Erythroblast (primary cell): Measurements from ENCODE around the gene NTPCR.
"Not testable (repeated sequence)": the region's sequence is repeated elsewhere in the genome, so short reads cannot be mapped to it uniquely, and the experiment has no call there.

Source experiments
- GATA1 ChIP-seq: IDR thresholded peaks from 2 replicates; pipeline ENCODE4 v1.6.1; 2011; ENCODE audit warnings: low read depth, mild to moderate bottlenecking, control low read depth, low read length, moderate library complexity
- POLR2A ChIP-seq: IDR thresholded peaks from 2 replicates; pipeline ENCODE4 v1.6.1; 2011; ENCODE audit warnings: mild to moderate bottlenecking, low read length

DNA sequence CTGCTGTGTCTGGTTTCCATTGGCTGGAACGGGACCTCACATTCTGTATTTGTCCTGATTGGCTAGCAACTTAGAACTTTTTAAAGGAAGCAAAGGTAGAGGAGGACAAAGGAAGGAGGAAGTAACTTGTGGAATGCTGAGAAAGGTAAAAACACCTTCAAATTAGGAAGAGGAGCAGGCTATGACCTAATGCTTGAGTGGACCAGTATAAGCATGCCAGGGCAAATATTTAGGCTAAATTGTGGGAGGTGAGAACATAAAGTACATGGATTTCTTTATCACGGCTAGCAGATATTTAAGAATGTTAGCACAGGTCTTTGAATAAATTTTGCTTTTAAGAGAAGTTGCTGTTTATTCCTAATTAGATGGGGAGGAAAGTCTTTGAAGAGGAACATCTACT lies 36.1 kb upstream of the NTPCR start:
- not testable (repeated sequence) for TF ChIP-seq POLR2A, GATA1
